ENCODE results near the gene COQ8A.
A peak's percentile ranks its signal among the peaks of the same experiment; 100 is the strongest.

Gene COQ8A

GRCh38 chr1:226940029-226940805 is at the start of gene COQ8A:
COQ8A (plus strand) TSS chr1:226940294; CDS start chr1:226961386, 21,092 bp downstream.
- Histone ChIP-seq H3K36me3 (ENCODE audit: control insufficient read depth, low read depth, low read length) (no peaks in the 10 kb centered on the region), H3K9ac (ENCODE audit: low read length) (peak within 1 kb of the TSS; percentile 78), H3K4me1 (ENCODE audit: control insufficient read depth, low read depth, low read length) (peaks cover 15% of the 10 kb centered on the region), H3K27ac (ENCODE audit: low read length) (peak within 1 kb of the TSS; percentile 66), H3K27me3 (ENCODE audit: control insufficient read depth, insufficient read depth, low read length) (peaks cover 7% of the 10 kb centered on the region), H3K9me3 (ENCODE audit: control insufficient read depth, low read depth, low read length) (no peaks in the 10 kb centered on the region), H3K4me3 (ENCODE audit: low read length) (peak within 1 kb of the TSS; percentile 72)

- Histone ChIP-seq H3K27ac (ENCODE audit: low read length) (no peak overlapping the region), H3K9ac (ENCODE audit: low read length) (no peak overlapping the region), H3K4me1 (ENCODE audit: control insufficient read depth, low read depth, low read length) (no peaks in the 10 kb centered on the region), H3K36me3 (ENCODE audit: control insufficient read depth, low read depth, low read length) (peaks cover 37% of the 10 kb centered on the region), H3K27me3 (ENCODE audit: control insufficient read depth, insufficient read depth, low read length) (no peaks in the 10 kb centered on the region), H3K9me3 (ENCODE audit: control insufficient read depth, low read depth, low read length) (no peaks in the 10 kb centered on the region), H3K4me3 (ENCODE audit: low read length) (no peak overlapping the region)
Observed at GRCh38 chr1:226890331-226891108, 49.6 kb upstream of the COQ8A start.

GRCh38 chr1:226891346-226891745 is 48.7 kb upstream of the COQ8A start:
- Histone ChIP-seq H3K4me1 (ENCODE audit: control insufficient read depth, low read depth, low read length) (no peaks in the 10 kb centered on the region), H3K9ac (ENCODE audit: low read length) (no peak overlapping the region), H3K9me3 (ENCODE audit: control insufficient read depth, low read depth, low read length) (no peaks in the 10 kb centered on the region), H3K4me3 (ENCODE audit: low read length) (no peak overlapping the region), H3K27ac (ENCODE audit: low read length) (no peak overlapping the region), H3K36me3 (ENCODE audit: control insufficient read depth, low read depth, low read length) (peaks cover 37% of the 10 kb centered on the region), H3K27me3 (ENCODE audit: control insufficient read depth, insufficient read depth, low read length) (no peaks in the 10 kb centered on the region)

- Histone ChIP-seq H3K36me3 (ENCODE audit: control insufficient read depth, low read depth, low read length) (peaks cover 37% of the 10 kb centered on the region), H3K4me1 (ENCODE audit: control insufficient read depth, low read depth, low read length) (no peaks in the 10 kb centered on the region)
Observed at GRCh38 chr1:226891846-226892523, 48.1 kb upstream of the COQ8A start.

GRCh38 chr1:226892524-226892875 is 47.6 kb upstream of the COQ8A start:
- no peak overlapping the region for H3K27ac ChIP-seq (ENCODE audit: low read length)
- H3K9ac ChIP-seq (ENCODE audit: low read length): no peak overlapping the region
- no peaks in the 10 kb centered on the region for H3K9me3 ChIP-seq (ENCODE audit: control insufficient read depth, low read depth, low read length)
- H3K4me3 ChIP-seq (ENCODE audit: low read length): no peak overlapping the region
- no peaks in the 10 kb centered on the region for H3K4me1 ChIP-seq (ENCODE audit: control insufficient read depth, low read depth, low read length)
- no peaks in the 10 kb centered on the region for H3K27me3 ChIP-seq (ENCODE audit: control insufficient read depth, insufficient read depth, low read length)
- peaks cover 37% of the 10 kb centered on the region for H3K36me3 ChIP-seq (ENCODE audit: control insufficient read depth, low read depth, low read length)

More at GRCh38 chr1:226891846-226892523, 48.1 kb upstream of the COQ8A start:
- H3K27ac ChIP-seq (ENCODE audit: low read length): no peak overlapping the region
- no peak overlapping the region for H3K4me3 ChIP-seq (ENCODE audit: low read length)
- no peaks in the 10 kb centered on the region for H3K27me3 ChIP-seq (ENCODE audit: control insufficient read depth, insufficient read depth, low read length)
- H3K9ac ChIP-seq (ENCODE audit: low read length): no peak overlapping the region
- no peaks in the 10 kb centered on the region for H3K9me3 ChIP-seq (ENCODE audit: control insufficient read depth, low read depth, low read length)

GRCh38 chr1:226893936-226894335 is 46.2 kb upstream of the COQ8A start:
- Histone ChIP-seq H3K9ac (ENCODE audit: low read length) (no peak overlapping the region), H3K27me3 (ENCODE audit: control insufficient read depth, insufficient read depth, low read length) (no peaks in the 10 kb centered on the region), H3K9me3 (ENCODE audit: control insufficient read depth, low read depth, low read length) (no peaks in the 10 kb centered on the region), H3K4me3 (ENCODE audit: low read length) (no peak overlapping the region), H3K36me3 (ENCODE audit: control insufficient read depth, low read depth, low read length) (peaks cover 27% of the 10 kb centered on the region), H3K4me1 (ENCODE audit: control insufficient read depth, low read depth, low read length) (no peaks in the 10 kb centered on the region), H3K27ac (ENCODE audit: low read length) (no peak overlapping the region)

GRCh38 chr1:226894826-226895225 is 45.3 kb upstream of the COQ8A start:
- peaks cover 30% of the 10 kb centered on the region for H3K36me3 ChIP-seq (ENCODE audit: control insufficient read depth, low read depth, low read length)
- H3K27ac ChIP-seq (ENCODE audit: low read length): no peak overlapping the region
- no peaks in the 10 kb centered on the region for H3K4me1 ChIP-seq (ENCODE audit: control insufficient read depth, low read depth, low read length)
- no peaks in the 10 kb centered on the region for H3K9me3 ChIP-seq (ENCODE audit: control insufficient read depth, low read depth, low read length)
- no peak overlapping the region for H3K9ac ChIP-seq (ENCODE audit: low read length)
- H3K27me3 ChIP-seq (ENCODE audit: control insufficient read depth, insufficient read depth, low read length): no peaks in the 10 kb centered on the region
- no peak overlapping the region for H3K4me3 ChIP-seq (ENCODE audit: low read length)

GRCh38 chr1:226895644-226896043 is 44.5 kb upstream of the COQ8A start:
- Histone ChIP-seq H3K36me3 (ENCODE audit: control insufficient read depth, low read depth, low read length) (peaks cover 27% of the 10 kb centered on the region), H3K4me1 (ENCODE audit: control insufficient read depth, low read depth, low read length) (no peaks in the 10 kb centered on the region), H3K27ac (ENCODE audit: low read length) (no peak overlapping the region), H3K27me3 (ENCODE audit: control insufficient read depth, insufficient read depth, low read length) (no peaks in the 10 kb centered on the region), H3K9ac (ENCODE audit: low read length) (no peak overlapping the region), H3K9me3 (ENCODE audit: control insufficient read depth, low read depth, low read length) (no peaks in the 10 kb centered on the region), H3K4me3 (ENCODE audit: low read length) (no peak overlapping the region)

GRCh38 chr1:226898246-226898645 is 41.8 kb upstream of the COQ8A start:
- Histone ChIP-seq H3K27me3 (ENCODE audit: control insufficient read depth, insufficient read depth, low read length) (no peaks in the 10 kb centered on the region), H3K4me3 (ENCODE audit: low read length) (no peak overlapping the region), H3K9ac (ENCODE audit: low read length) (no peak overlapping the region), H3K9me3 (ENCODE audit: control insufficient read depth, low read depth, low read length) (no peaks in the 10 kb centered on the region), H3K36me3 (ENCODE audit: control insufficient read depth, low read depth, low read length) (peaks cover 10% of the 10 kb centered on the region), H3K27ac (ENCODE audit: low read length) (no peak overlapping the region), H3K4me1 (ENCODE audit: control insufficient read depth, low read depth, low read length) (no peaks in the 10 kb centered on the region)

- peaks cover 3% of the 10 kb centered on the region for H3K36me3 ChIP-seq (ENCODE audit: control insufficient read depth, low read depth, low read length)
- no peaks in the 10 kb centered on the region for H3K4me1 ChIP-seq (ENCODE audit: control insufficient read depth, low read depth, low read length)
- no peak overlapping the region for H3K9ac ChIP-seq (ENCODE audit: low read length)
- H3K4me3 ChIP-seq (ENCODE audit: low read length): no peak overlapping the region
- no peaks in the 10 kb centered on the region for H3K27me3 ChIP-seq (ENCODE audit: control insufficient read depth, insufficient read depth, low read length)
- no peak overlapping the region for H3K27ac ChIP-seq (ENCODE audit: low read length)
- no peaks in the 10 kb centered on the region for H3K9me3 ChIP-seq (ENCODE audit: control insufficient read depth, low read depth, low read length)
Observed at GRCh38 chr1:226901421-226901820, 38.7 kb upstream of the COQ8A start.

- H3K4me3 ChIP-seq (ENCODE audit: low read length): no peak overlapping the region
- no peak overlapping the region for H3K27ac ChIP-seq (ENCODE audit: low read length)
- no peak overlapping the region for H3K9ac ChIP-seq (ENCODE audit: low read length)
- no peaks in the 10 kb centered on the region for H3K9me3 ChIP-seq (ENCODE audit: control insufficient read depth, low read depth, low read length)
- no peaks in the 10 kb centered on the region for H3K4me1 ChIP-seq (ENCODE audit: control insufficient read depth, low read depth, low read length)
- H3K36me3 ChIP-seq (ENCODE audit: control insufficient read depth, low read depth, low read length): peaks cover 3% of the 10 kb centered on the region
- no peaks in the 10 kb centered on the region for H3K27me3 ChIP-seq (ENCODE audit: control insufficient read depth, insufficient read depth, low read length)
Observed at GRCh38 chr1:226902601-226903000, 37.5 kb upstream of the COQ8A start.
